HEK293T (cell line): ENCODE data around the gene ASPM.
"Not testable (repeated sequence)": the region's sequence is repeated elsewhere in the genome, so short reads cannot be mapped to it uniquely, and the experiment has no call there.

ENCODE experiments used
- CTCF ChIA-PET: fragments of 350-600 bp; formaldehyde crosslinking; extraction: SDS; loops from one replicate; lab custom pipeline; 2021; ENCODE audit warnings: antibody characterized with exemption, inconsistent platforms; lab: Yijun Ruan, JAX
- POLR2A ChIA-PET: fragments of 350-600 bp; formaldehyde crosslinking; extraction: SDS; loops from one replicate; lab custom pipeline; 2020; ENCODE audit warnings: antibody characterized with exemption, inconsistent platforms; lab: Yijun Ruan, JAX
- DNase-seq: peaks from one replicate; pipeline ENCODE4 v3.0.0; 2012; ENCODE audit warnings: mixed read lengths; ENCODE audit errors: extremely low spot score
- ARNT ChIP-seq: fragments of 450-650 bp; IDR thresholded peaks from 2 replicates; pipeline ENCODE4 v1.6.1; 2017; ENCODE audit warnings: mild to moderate bottlenecking
- BHLHE40 ChIP-seq: fragments of 450-650 bp; IDR thresholded peaks from 2 replicates; pipeline ENCODE4 v1.6.1; 2016; ENCODE audit warnings: mild to moderate bottlenecking, moderate library complexity, borderline replicate concordance
- CTBP1 ChIP-seq: fragments of 450-650 bp; IDR thresholded peaks from 2 replicates; pipeline ENCODE4 v1.6.1; 2016; ENCODE audit warnings: borderline replicate concordance
- ELF4 ChIP-seq: fragments of 450-650 bp; IDR thresholded peaks from 2 replicates; pipeline ENCODE4 v1.6.1; 2017; ENCODE audit warnings: antibody characterized with exemption
- FOXA1 ChIP-seq: fragments of 450-650 bp; IDR thresholded peaks from 2 replicates; pipeline ENCODE4 v1.6.1; 2016; ENCODE audit warnings: mild to moderate bottlenecking
- FOXK2 ChIP-seq: fragments of 450-650 bp; IDR thresholded peaks from 2 replicates; pipeline ENCODE4 v1.6.1; 2016; ENCODE audit warnings: mild to moderate bottlenecking
- FOXM1 ChIP-seq: fragments of 450-650 bp; IDR thresholded peaks from 2 replicates; pipeline ENCODE4 v1.6.1; 2017; ENCODE audit warnings: mild to moderate bottlenecking, borderline replicate concordance
- HDGF ChIP-seq: fragments of 450-650 bp; IDR thresholded peaks from 2 replicates; pipeline ENCODE4 v1.6.1; 2017; ENCODE audit warnings: antibody characterized with exemption, borderline replicate concordance
- L3MBTL2 ChIP-seq: fragments of 450-650 bp; conservative IDR thresholded peaks from 2 replicates; pipeline ENCODE4 v1.6.1; 2016; ENCODE audit warnings: mild to moderate bottlenecking
- LEF1 ChIP-seq: fragments of 450-650 bp; IDR thresholded peaks from 2 replicates; pipeline ENCODE4 v1.6.1; 2017; ENCODE audit warnings: mild to moderate bottlenecking, borderline replicate concordance
- NFRKB ChIP-seq: fragments of 450-650 bp; IDR thresholded peaks from 2 replicates; pipeline ENCODE4 v1.6.1; 2016; ENCODE audit warnings: mild to moderate bottlenecking, moderate library complexity
- SP1 ChIP-seq: fragments of 450-650 bp; IDR thresholded peaks from 2 replicates; pipeline ENCODE4 v1.6.1; 2017
- SUZ12 ChIP-seq: fragments of 450-650 bp; IDR thresholded peaks from 2 replicates; pipeline ENCODE4 v1.6.1; 2016; ENCODE audit warnings: mild to moderate bottlenecking
- TARDBP ChIP-seq: fragments of 450-650 bp; IDR thresholded peaks from 2 replicates; pipeline ENCODE4 v1.6.1; 2016
- ZNF384 ChIP-seq: fragments of 450-650 bp; IDR thresholded peaks from 2 replicates; pipeline ENCODE4 v1.6.1; 2016
- TF ChIP-seq, protein P1 (sequence below): fragments of 450-650 bp; IDR thresholded peaks from 2 replicates; pipeline ENCODE4 v1.6.1; 2016

Gene ASPM

GRCh38 chr1:197100677-197101076 lies 45.8 kb downstream of the ASPM start:
- TF ChIP-seq ARNT (no peak), LEF1 (no peak), CTBP1 (no peak), L3MBTL2 (no peak), BHLHE40 (no peak), FOXM1 (no peak), HDGF (no peak), SUZ12 (no peak), SP1 (no peak), NFRKB (no peak), FOXK2 (no peak), ELF4 (no peak), FOXA1 (no peak), TARDBP (no peak), ZNF384 (no peak)
- TF ChIP-seq, protein P1, sequence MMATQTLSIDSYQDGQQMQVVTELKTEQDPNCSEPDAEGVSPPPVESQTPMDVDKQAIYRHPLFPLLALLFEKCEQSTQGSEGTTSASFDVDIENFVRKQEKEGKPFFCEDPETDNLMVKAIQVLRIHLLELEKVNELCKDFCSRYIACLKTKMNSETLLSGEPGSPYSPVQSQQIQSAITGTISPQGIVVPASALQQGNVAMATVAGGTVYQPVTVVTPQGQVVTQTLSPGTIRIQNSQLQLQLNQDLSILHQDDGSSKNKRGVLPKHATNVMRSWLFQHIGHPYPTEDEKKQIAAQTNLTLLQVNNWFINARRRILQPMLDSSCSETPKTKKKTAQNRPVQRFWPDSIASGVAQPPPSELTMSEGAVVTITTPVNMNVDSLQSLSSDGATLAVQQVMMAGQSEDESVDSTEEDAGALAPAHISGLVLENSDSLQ, result no peak
- POLR2A ChIA-PET, result no interaction called here
- CTCF ChIA-PET, result no interaction called here
- DNase-seq, result no peak

- ChIA-PET POLR2A (no interaction called here), CTCF (no interaction called here)
- TF ChIP-seq L3MBTL2 (no peak), ARNT (no peak), SP1 (no peak), ZNF384 (no peak), SUZ12 (no peak), TARDBP (no peak), FOXM1 (no peak), ELF4 (no peak), HDGF (no peak), CTBP1 (no peak), LEF1 (no peak), FOXK2 (no peak), NFRKB (no peak), FOXA1 (no peak), BHLHE40 (no peak)
- TF ChIP-seq, protein P1, result no peak
- no peak for DNase-seq
Measured at GRCh38 chr1:197099444-197099843, 47.0 kb downstream of the ASPM start.

DNA sequence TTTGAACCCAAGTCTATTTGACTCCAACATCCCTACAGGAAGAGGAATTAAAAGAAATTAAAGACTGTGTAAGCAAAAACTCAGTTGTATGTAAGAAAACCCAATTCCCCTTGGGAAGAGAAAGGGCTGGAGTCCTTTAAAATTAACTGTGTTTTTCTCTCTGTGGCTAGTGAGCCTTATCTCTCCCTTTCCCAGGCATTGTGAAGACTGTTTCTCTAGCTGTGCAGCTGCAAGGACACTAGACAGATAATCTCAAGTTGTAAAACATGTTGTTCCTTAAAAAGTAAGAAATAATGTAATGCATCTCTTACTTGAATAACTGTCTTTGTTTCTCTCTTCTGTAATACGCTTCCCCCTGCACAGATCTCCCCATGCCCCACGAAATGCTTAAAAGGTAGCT lies 49.5 kb downstream of the ASPM start:
- POLR2A ChIA-PET, DNase-seq: not testable (repeated sequence)

GRCh38 chr1:197096137-197096536 lies 50.3 kb downstream of the ASPM start:
- CTCF ChIA-PET, result no interaction called here
- POLR2A ChIA-PET, result no interaction called here
- no peak for TF ChIP-seq CTBP1
- no peak for TF ChIP-seq SUZ12
- no peak for TF ChIP-seq FOXK2
- no peak for TF ChIP-seq SP1
- no peak for TF ChIP-seq FOXM1
- TF ChIP-seq ZNF384, result no peak
- TF ChIP-seq, protein P1, result no peak
- TF ChIP-seq FOXA1, result no peak
- TF ChIP-seq TARDBP, result no peak
- TF ChIP-seq BHLHE40, result no peak
- TF ChIP-seq NFRKB, result no peak
- no peak for TF ChIP-seq L3MBTL2
- no peak for TF ChIP-seq HDGF
- no peak for DNase-seq

More for the DNA sequence above, 49.5 kb downstream of the ASPM start:
- CTCF ChIA-PET, result not testable (repeated sequence)

DNA sequence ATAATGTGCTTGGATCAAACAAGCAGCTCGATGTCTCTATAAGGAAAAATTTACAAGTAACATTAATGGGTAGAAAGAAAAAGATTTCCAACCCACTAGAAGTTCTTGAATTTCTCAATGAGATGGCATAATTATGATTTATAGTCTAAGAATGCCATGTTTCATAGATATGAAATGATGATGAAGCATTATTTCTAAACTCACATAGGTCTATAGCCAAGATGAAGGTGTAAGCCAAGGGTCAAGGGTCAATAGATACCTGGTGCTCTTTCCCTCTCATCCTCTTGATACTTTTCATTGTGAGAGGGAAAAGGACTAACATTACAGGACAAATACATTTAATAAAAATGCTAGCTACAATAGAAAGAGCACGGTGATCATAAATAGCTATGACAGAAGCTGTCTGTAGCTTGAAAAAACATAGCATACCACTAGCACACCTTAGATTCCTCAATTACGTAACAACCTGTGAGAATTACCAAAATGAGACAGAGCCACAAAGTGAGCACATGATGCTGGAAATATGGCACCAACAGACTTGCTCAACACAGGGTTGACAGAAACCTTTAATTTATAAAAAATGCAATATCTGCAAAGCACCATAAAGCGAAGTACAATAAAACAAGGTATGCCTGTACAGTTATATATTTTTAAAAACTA lies 53.1 kb downstream of the ASPM start:
- ChIA-PET POLR2A (no interaction called here), CTCF (no interaction called here)
- no peak for DNase-seq

DNA sequence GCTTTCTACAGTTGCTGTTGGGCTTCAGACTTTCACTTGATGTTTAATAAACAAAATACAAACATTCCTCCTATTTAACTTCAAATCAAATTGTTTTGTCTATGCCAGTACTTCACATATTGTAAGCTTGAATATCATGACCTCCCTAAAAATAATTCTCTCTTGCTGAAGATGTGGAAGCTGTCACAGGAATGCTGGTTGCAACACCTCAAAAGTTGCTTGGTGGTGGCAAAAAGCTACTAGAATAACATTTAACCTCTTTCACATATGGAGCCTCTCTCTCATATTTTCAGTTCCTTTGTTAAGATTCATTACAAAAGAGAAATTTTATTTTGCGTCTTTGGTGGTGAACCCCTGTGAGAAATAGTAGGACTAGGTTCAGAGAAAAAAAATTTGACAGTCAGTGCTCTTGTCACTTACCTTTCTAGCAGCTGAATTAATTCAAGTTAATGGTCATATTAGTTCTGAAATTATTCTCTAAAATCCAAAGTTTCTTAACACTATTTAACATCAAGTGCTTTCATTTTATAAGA lies 53.9 kb downstream of the ASPM start:
- POLR2A ChIA-PET, result no interaction called here
- no peak for DNase-seq
- TF ChIP-seq, protein P1, result no peak
- no peak for TF ChIP-seq FOXM1
- no peak for TF ChIP-seq FOXA1
- TF ChIP-seq CTBP1, result no peak
- TF ChIP-seq ARNT, result no peak
- no peak for TF ChIP-seq L3MBTL2
- no peak for TF ChIP-seq BHLHE40
- no peak for TF ChIP-seq ZNF384
- TF ChIP-seq NFRKB, result no peak
- no peak for TF ChIP-seq HDGF
- CTCF ChIA-PET, result no interaction called here

More for the DNA sequence above, 53.1 kb downstream of the ASPM start:
- TF ChIP-seq FOXA1 (no peak), HDGF (no peak), LEF1 (no peak), BHLHE40 (no peak), FOXM1 (no peak), NFRKB (no peak), ZNF384 (no peak), ELF4 (no peak)
